ENCODE data around the gene NFATC1. TPM values are rescaled to one million over a fixed set of nuclear protein-coding genes. Genes with fewer than 3 reads are reported as not detected.
A peak's percentile ranks its signal among the peaks of the same experiment; 100 is the strongest.

Gene NFATC1
- polyA plus RNA-seq, 4 donors = 5.5 to 14.8 (median 7.1) TPM

DNA sequence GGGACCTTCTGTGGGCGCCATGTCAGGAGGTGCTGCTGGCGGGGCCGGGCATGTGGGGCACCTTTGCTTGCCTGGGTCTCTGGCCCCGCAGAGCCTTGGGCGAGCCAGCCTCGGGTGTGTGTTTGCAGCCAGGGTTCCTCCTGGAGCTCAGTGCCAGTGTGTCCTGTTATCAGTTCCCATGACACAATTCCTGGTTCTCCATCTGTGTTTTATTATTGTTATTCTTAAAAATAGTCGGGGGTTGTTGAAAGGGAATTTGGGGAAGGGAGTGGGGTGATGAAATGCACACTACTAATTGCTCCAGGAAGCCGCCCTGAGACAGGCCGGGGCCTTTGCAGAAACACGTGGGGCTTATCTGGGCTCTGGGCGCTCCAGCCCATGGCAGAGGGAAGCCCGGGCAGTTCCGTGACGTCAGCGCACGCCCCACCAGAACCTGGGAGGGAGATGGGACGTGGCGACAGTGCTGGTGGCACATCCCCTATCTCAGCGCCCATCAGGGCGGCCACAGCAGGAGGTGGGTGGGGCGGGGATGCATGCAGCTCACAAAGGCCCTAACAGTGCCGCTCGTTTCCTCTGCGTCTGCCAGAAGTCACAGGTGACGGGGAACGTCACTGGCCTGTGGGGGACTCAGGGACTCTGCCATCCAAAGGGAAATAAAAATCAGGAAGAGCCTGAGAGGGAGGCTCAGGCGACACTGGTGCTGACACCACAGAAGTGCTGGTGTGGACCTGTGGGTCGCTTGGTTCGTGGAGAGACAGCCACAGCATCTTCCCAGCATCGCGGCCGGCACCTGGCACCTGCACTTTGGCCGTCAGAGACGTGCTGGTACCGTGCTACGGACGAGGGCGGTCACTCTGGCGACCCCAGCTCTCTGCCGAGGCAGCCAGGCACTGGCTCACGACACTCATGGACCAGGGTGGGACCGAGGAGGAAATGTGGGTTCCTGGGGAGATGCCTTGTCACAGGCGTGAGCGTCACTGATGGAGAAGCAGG, 131.0 kb downstream of the NFATC1 start:
- no peak for DNase-seq (ENCODE audit: low read depth in 4 of 4, low spot score in 3 of 4)

DNA sequence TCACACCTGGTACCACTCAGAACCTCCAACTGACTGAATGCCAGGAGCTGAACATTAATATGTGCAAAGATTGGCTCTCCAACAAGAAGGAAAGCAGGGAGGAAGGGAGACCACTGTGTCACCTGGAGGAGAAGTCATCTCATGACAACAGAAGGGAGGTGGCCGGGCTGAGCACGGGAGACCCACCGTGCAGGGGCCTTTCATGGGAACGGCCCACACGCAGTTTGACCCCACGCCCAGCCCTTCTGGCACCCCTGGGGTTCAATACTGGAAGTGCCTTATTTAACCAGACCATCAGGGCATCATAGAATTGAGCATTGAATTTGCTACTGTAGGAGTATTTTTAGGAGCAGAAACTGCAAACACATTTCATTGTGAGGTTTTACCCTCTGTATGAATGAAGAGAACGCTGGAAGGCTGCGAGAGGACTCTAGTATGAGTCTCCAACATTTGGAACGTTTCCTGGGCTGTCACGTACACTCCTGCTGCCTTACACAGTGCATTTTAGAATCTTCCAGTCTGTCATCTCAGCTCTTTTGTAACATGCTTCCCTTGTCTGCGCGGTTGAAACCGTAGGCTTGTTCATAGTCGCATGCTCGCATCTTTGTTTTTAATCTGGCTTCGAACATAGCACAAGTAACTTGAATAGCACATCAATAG, 132.1 kb downstream of the NFATC1 start:
- no peak for DNase-seq (ENCODE audit: low read depth in 4 of 4, low spot score in 3 of 4)

DNA sequence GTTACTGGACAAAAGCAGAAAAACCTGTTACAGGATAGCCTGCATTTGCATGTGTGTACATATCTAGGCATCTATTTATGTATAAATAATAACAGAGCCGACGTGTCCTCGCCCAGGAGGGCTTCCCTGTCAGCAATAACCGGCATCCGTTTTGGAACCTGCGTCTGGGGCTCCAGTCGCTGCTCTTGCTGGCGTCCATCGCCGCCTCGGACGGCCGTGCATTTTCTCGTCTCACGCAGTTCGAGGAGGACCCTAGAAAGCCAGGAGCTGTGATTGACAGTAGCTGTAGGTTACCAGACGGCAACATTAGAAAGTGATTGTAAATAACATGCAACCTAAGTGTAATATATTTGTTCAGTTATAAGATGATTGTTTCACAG, 132.6 kb downstream of the NFATC1 start:
- DNase-seq (ENCODE audit: low read depth in 4 of 4, low spot score in 3 of 4) = no peak

DNA sequence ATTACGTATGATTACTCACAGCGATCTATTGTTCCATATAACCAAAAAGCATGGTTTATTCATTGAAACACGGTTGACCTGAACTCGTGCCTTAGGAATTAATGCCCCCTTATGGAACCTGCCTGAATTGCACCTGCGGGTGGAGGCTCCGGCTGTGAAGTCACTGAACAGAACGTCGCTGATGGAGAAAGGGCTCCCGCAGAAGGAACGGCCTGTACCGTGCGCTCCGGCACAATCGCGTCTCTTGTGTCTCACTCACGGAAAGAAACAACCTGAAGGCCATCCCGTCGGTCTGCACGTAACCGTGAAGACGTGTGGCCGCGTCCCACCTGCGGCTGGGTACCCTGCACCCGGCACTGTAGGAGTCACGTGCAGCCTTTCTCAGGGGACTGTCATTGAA, 133.1 kb downstream of the NFATC1 start:
- peak in 3 of 4 donors; percentile 56 to 79 (median 66) for DNase-seq (ENCODE audit: low read depth in 4 of 4, low spot score in 3 of 4)

DNA sequence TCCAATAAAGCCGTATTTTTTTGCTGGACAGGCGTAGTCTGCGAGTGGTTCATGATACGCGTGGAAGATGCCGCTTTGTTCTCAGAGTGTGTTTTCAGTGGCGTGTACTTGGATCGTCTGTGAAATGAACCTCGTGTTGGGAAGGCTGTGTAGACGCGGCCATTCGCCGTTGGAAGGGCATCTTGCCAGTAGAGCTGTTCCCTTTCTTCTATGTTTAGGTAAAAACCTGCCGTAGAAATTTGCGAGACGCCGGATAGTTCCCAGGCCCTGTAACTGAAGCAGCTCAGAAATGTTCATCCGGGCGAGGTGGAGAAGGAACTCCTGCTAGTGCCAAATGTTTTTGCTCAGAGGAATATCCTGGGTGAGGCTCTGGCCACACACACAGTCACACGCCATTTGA, 133.6 kb downstream of the NFATC1 start:
- no peak for DNase-seq (ENCODE audit: low read depth in 4 of 4, low spot score in 3 of 4)

DNA sequence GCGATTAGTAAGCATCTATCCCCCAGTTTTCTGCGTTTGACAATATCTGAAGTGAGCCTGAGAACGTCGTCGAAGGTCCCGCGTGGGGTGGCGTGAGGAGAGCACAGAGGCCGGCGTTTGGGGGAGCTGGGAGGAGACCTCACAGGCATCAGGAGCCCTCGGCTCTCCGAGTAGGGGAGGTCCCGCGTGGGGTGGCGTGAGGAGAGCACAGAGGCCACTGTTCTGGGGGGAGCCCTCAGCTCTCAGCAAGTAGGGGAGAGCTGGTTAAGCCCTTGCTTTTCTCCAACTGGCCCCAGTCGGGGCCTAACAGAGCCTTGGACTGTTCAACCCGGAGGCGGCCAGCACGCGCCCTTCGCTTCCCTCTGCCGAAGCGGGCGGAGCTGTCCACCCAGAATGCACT, 134.3 kb downstream of the NFATC1 start:
- DNase-seq (ENCODE audit: low read depth in 4 of 4, low spot score in 3 of 4) = no peak

DNA sequence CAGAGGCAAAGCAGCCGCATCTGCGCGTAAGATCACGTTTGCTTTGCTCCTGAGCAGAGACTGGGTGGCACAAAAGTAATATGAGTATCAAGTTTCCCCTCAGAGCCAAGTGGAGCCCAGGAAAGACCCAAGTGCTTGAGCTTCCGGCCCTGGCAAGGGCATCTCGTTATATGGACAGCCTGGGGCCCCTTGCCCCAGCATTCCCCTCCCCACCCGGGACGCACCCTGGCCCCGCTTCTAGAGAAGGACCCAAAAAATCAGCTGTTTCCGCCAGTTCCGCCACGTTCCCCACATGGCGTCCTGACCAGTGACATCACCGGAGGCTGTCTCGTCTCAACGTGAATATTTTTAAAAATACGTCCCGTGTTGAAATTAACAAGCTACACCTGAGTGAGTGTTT, 135.1 kb downstream of the NFATC1 start:
- DNase-seq (ENCODE audit: low read depth in 4 of 4, low spot score in 3 of 4) = no peak

DNA sequence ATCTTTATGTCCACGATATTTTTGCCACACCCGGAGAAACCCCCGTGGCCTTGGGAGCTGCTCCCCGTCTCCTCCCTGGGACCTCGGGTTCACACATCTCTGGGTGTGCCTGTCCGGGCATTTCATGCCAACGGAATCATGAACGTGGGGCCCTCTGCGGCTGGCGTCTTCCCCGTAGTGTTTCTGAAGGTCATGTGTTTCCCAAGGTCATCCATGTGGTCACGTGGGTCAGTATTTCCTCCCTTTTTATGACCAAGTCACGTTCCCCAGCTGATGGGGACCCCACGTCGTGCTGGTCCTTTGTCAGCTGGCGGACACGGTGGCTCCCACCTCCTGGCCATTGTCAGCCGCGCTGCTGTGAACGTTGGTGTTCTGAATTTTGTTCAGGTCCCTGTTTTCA, 135.7 kb downstream of the NFATC1 start:
- DNase-seq (ENCODE audit: low read depth in 4 of 4, low spot score in 3 of 4) = no peak

DNA sequence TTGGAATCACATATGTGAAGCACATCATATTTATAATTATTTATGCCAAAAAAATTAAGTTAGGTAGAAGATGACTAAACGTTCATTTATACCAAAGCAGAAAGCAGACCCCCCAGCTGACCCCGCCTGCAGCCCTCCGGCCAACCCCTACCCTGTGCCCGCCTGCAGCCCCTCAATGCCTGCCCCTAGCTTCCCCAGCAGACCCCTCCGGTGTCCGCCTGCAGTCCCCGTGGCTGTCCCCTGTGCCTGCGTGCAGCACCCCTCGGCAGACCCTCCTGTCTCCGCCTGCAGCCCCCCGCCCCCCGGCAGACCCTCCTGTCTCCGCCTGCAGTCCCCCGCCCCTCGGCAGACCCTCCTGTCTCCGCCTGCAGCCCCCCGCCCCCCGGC, 136.2 kb downstream of the NFATC1 start:
- DNase-seq (ENCODE audit: low read depth in 4 of 4, low spot score in 3 of 4) = no peak

DNA sequence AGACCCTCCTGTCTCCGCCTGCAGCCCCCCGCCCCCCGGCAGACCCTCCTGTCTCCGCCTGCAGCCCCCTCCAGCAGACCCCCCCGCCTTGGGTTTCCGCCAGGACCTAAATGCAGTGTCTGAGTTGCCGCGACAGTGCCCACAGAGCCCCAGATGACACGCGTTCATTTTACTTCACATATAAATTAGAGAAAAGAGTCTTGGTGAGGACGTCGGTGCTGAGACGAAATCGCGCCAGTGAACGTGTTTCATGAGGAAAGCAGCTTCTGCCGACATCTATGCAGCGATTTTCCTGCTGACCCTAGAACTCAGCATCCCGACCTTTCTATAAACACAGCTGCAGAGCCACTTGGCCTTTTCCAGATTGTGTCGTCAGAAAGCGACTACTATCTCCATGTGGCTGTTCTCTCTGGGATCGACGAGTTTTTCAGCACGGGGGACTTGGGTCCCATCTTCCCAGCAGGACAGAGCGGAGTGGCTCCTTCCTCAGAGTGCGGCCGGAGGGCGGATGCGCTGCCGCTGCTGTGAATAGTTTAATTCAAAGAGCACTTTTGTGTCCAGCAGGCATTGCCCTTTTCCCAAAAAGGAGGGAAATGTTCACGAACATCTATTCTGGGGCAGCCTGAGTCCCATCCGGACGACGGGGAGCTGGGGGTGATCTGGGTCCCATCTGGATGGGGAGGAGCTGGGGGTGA, 136.7 kb downstream of the NFATC1 start:
- DNase-seq (ENCODE audit: low read depth in 4 of 4, low spot score in 3 of 4) = no peak

DNA sequence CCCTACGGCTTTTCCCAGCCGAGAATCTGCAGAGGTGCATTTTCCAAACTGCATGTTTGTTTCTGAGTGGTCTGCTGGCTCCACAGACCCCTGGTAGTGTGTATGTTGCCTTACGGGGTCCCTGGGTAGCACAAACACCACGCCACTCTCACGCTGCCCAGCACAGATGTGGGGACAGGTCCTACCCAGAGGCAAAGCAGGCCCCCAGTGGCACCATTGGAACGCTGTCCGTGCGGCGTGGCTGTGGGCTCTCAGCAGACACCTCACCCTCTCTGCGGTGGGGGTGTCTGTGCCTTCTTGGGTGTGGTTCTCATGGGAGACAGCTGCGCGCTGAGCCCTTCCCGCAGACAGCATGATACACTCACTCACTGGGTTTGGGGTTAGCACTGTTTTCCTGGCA, 137.4 kb downstream of the NFATC1 start:
- DNase-seq (ENCODE audit: low read depth in 4 of 4, low spot score in 3 of 4) = no peak

DNA sequence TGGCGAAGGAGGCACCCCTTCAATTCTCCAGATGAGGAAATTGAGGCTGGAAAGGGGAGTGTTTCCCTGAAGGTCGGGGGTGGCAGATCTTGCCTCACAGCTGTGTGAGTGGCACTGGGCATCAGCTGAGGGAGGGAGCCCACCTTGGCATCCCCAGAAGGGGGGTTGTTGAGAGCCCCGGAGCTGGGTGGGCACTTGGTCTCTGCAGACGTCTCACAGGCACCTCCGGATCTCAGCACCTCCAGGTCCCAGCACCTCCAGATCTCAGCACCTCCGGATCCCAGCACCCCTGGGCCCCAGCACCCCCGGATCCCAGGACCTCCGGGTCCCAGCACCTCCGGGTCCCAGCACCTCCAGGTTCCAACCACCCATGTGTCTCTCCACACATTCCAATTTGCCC, 137.9 kb downstream of the NFATC1 start:
- no peak for DNase-seq (ENCODE audit: low read depth in 4 of 4, low spot score in 3 of 4)

DNA sequence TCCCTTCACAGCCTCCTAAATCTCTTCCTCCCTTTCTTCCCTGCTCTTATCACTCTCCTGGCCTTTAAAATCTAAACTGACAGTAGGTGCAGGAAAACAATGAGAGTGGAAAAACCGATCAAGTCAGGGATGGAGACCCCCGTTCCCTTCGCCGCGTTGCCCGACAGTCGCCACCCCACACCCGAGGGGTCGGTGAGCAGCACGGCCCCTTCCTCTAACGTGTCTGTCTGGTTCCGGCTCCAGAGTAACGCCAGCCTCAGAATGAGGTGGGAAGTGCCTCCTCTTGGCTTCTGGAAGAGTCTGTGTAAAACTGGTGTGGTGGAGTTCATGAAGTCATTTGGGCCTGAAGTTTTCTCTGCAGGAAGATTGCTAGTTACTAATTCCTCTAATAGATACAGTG, 138.6 kb downstream of the NFATC1 start:
- no peak for DNase-seq (ENCODE audit: low read depth in 4 of 4, low spot score in 3 of 4)

DNA sequence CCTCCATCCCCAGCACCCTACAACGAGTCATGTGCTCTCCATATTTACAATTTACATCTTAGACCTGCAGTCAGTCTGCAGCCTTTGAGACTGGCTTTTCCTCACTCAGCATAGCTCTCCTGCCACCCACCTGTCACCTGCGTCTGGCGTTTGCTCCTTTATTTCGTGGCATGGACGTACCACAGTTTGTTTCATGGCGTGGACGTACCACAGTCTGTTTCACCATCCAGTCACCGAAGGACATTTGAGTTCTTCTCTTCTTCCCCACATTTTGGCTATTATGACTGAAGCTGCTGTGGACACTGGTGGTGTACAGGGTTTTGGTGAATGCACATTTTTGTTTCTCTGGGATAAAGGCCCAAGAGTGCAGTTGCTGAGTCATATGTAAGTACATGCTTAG, 142.0 kb downstream of the NFATC1 start:
- DNase-seq (ENCODE audit: low read depth in 4 of 4, low spot score in 3 of 4) = no peak

DNA sequence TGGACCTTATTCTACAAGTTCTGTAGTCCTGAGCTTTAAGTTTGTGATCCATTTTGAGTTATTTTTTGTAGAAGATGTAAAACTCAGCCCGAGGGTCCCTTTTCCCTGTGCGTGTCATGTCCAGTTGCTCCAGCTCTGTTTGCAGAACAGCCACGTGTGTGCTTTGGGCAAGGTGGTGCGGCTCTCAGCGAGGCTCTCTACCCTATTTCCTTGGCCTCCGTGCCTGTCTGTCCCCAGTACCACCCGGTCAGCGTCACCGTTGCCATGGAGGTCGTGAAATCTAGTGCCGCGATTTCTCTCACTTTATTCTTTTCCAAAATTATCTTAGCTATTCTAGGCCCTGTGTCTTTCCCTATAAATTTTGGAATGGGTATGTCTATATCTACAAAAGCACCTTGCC, 142.9 kb downstream of the NFATC1 start:
- DNase-seq (ENCODE audit: low read depth in 4 of 4, low spot score in 3 of 4) = no peak

DNA sequence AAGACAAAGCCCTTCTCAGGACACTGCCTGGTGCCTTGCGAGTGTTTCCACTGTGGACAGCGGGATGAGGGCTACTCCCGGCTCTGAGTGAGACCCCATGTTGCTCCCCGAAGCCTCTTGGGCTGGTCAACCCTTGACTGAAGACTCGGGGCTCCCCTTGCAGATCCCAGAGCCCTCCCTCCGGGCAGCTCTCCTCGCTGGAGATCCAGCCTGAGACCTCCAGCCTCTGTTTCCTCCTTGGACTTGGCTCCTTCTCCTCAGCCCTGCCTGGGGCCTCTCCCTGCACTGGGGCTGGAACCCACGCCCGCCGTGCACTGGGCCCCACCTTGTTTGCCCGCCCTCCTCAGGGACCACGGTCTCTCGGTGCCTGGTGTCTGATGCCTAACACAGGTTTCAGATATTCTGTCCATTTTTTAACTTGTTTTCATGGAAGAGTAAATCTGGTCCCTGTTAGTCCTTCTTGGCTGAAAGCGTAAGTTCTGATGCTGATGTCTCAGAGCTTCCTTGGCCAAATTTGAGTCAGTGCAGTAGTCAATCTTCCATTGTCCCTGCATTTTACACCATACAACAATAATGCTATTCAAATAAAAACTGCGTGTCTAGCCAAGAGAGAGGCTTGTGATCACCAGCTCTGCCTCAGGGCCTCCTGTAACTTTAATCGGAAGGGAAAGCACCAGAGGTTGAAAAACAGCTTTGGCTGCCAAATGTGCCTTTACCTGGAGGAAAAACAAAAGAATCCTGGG, 144.6 kb downstream of the NFATC1 start:
- DNase-seq (ENCODE audit: low read depth in 4 of 4, low spot score in 3 of 4) = no peak

DNA sequence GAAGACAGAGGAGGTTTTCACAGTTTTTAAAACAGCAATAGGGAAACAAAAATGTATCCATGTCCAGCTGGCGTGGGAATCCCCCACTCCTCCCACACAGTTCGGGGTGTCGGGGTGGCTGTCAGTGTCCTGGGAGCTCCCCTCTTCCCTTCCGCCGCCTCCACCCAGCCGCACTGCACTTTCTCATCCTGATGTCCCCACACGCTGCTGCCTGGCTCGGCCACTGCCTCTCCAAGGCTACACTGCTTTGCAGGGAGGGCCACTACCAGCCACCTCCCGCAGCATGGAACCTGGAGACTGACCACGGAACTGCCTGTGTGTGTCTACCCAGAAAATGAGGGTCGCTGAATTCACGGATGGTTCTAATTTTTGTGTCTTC, 145.2 kb downstream of the NFATC1 start:
- no peak for DNase-seq (ENCODE audit: low read depth in 4 of 4, low spot score in 3 of 4)

DNA sequence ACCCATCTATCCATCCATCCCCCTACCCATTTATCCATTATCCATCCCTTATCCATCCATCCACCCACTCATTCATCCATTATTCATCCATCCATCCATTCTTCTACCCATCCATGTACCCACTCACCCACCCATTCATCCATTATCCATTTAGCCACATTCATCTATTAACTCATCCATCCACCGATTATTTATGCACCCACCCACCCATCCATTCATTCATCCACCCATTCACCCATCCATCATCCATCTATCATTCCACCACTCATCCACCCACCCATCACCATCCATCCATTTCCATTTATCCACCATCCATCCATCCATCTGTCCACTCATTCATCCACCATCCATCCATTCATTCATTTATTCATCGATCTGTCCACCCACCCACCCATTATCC, 146.5 kb downstream of the NFATC1 start:
- DNase-seq (ENCODE audit: low read depth in 4 of 4, low spot score in 3 of 4) = no peak

DNA sequence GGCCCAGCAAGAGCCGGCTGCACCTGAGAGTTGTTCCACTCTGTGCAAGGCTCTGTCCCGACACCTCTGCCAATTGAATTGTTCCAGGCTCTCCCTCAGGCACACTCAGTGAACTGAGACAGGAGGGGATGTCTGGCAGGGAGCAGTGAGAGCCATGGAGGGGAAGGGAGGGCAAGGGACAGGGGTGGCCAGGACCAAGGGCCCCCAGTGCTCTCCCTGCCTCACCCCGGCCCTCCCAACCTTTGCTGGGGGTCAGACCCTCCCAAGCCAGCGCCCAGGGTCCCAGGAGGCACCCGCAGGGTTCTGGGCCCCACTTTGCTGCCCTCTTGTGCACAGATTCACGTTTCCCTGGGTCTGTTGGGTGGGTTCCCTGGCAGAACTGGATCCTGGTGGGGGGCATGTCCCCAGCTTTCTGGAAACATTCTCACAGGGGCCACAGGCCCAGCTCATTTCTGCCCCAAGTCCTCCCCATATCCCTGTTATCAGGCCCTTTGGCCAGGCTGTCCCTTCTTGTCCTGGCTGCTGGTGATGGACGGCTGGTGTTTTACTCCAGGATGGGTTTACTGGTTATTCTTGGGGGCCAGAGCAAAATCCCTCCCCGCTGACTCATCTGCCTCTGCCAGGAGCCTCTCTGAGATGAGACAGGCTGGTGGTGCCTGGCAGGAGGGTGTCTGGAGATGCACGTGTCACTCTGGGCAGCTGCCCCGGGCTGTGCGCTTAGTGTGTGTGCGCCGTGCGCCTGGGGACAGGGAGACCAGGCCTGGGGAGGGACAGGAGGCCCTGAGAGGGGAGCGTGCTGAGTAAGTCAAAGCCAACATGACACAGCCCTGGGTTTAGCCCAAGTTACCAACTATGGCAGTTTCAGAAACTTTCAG, 147.4 kb downstream of the NFATC1 start:
- DNase-seq (ENCODE audit: low read depth in 4 of 4, low spot score in 3 of 4) = no peak

DNA sequence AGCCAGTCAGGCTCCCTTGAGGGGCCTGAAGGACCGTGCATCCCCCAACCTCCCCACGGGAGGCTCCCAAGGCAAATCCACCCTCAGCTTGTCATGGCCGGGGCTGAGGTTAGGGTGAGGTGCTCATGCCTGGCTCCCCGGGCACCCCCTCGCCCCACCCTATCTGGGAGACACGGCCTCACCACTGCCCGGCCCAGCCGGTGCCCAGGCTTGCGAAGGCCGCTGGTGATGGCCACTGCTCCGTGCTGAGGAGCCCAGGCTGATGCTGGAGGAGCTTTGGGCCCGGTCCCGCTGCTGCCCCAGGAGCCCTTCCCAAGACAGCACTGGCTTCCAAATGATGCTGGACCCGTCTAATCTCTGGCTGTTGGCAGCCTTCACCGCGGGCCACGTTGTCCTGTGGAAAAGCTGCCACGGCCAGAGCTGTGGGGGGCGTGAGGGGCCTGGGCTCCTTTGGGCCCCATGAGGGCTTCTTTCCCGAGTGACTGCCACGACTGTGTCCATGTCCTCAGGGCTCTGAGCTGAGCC, 148.2 kb downstream of the NFATC1 start:
- no peak for DNase-seq (ENCODE audit: low read depth in 4 of 4, low spot score in 3 of 4)

Data from left renal pelvis (tissue), 4 donors.